ENCODE data around the gene NT5DC2.
A peak's percentile ranks its signal among the peaks of the same experiment; 100 is the strongest.

NT5DC2 gene

GRCh38 chr3:52551118-52551517 is 17.5 kb upstream of the NT5DC2 start:
- TF ChIP-seq POLR2A (IDR thresholded peaks at IDR 0.05; ENCODE audit: low read depth, low read length) = no peak
- FAIRE-seq = no peak
- DNase-seq (ENCODE audit: insufficient read length, low spot score) = no peak

GRCh38 chr3:52547143-52547542 is 13.5 kb upstream of the NT5DC2 start:
- no peak for FAIRE-seq
- TF ChIP-seq POLR2A (IDR thresholded peaks at IDR 0.05; ENCODE audit: low read depth, low read length) = no peak

GRCh38 chr3:52546111-52546901 is 12.6 kb upstream of the NT5DC2 start:
- DNase-seq (ENCODE audit: insufficient read length, low spot score) (no peak), FAIRE-seq (no peak)
- no peak for TF ChIP-seq POLR2A (IDR thresholded peaks at IDR 0.05; ENCODE audit: low read depth, low read length)

More at GRCh38 chr3:52547143-52547542, 13.5 kb upstream of the NT5DC2 start:
- DNase-seq (ENCODE audit: insufficient read length, low spot score) = no peak

GRCh38 chr3:52544937-52545336 is 11.3 kb upstream of the NT5DC2 start:
- TF ChIP-seq POLR2A (IDR thresholded peaks at IDR 0.05; ENCODE audit: low read depth, low read length) = no peak
- FAIRE-seq (no peak), DNase-seq (ENCODE audit: insufficient read length, low spot score) (no peak)

GRCh38 chr3:52541050-52541449 is 7.4 kb upstream of the NT5DC2 start:
- FAIRE-seq (no peak), DNase-seq (ENCODE audit: insufficient read length, low spot score) (no peak)
- no peak for TF ChIP-seq POLR2A (IDR thresholded peaks at IDR 0.05; ENCODE audit: low read depth, low read length)

- no peak for TF ChIP-seq POLR2A (IDR thresholded peaks at IDR 0.05; ENCODE audit: low read depth, low read length)
- DNase-seq (ENCODE audit: insufficient read length, low spot score) (no peak), FAIRE-seq (no peak)
Measured at GRCh38 chr3:52539010-52539653, 5.5 kb upstream of the NT5DC2 start.

GRCh38 chr3:52537726-52538421 is 4.2 kb upstream of the NT5DC2 start:
- DNase-seq (ENCODE audit: insufficient read length, low spot score) (no peak), FAIRE-seq (no peak)
- no peak for TF ChIP-seq POLR2A (IDR thresholded peaks at IDR 0.05; ENCODE audit: low read depth, low read length)

GRCh38 chr3:52537165-52537620 is 3.5 kb upstream of the NT5DC2 start:
- DNase-seq (ENCODE audit: insufficient read length, low spot score) (no peak), FAIRE-seq (no peak)
- TF ChIP-seq POLR2A (IDR thresholded peaks at IDR 0.05; ENCODE audit: low read depth, low read length) = no peak

- DNase-seq (ENCODE audit: insufficient read length, low spot score) = peak; percentile 100
- FAIRE-seq = peak; percentile 43
- TF ChIP-seq POLR2A (IDR thresholded peaks at IDR 0.05; ENCODE audit: low read depth, low read length) = peak; percentile 99
Measured at GRCh38 chr3:52536369-52537164, 2.9 kb upstream of the NT5DC2 start, which contains the start of gene UQCC5. Gene UQCC5, plus strand, starts transcription at chr3:52536605. Its CDS starts 151 bp downstream, at chr3:52536756.

- no peak for TF ChIP-seq POLR2A (IDR thresholded peaks at IDR 0.05; ENCODE audit: low read depth, low read length)
- DNase-seq (ENCODE audit: insufficient read length, low spot score) (no peak), FAIRE-seq (no peak)
Measured at GRCh38 chr3:52536112-52536368, 2.4 kb upstream of the NT5DC2 start.

GRCh38 chr3:52535411-52536111 is 1.9 kb upstream of the NT5DC2 start:
- DNase-seq (ENCODE audit: insufficient read length, low spot score) (peak; percentile 26), FAIRE-seq (no peak)
- no peak for TF ChIP-seq POLR2A (IDR thresholded peaks at IDR 0.05; ENCODE audit: low read depth, low read length)

GRCh38 chr3:52534281-52535183 is 875 bp upstream of the NT5DC2 start:
- no peak for TF ChIP-seq POLR2A (IDR thresholded peaks at IDR 0.05; ENCODE audit: low read depth, low read length)
- DNase-seq (ENCODE audit: insufficient read length, low spot score) = peak; percentile 25
- FAIRE-seq = no peak

Data from H54 (cell line).